ENCODE results near the gene MACF1.

MACF1 gene

GRCh38 chr1:39406533-39407450 lies 202.3 kb downstream of the MACF1 start:
- DNase-seq (ENCODE audit: low read depth): peak; percentile 79
- H3K4me3 ChIP-seq (replicated peaks; ENCODE audit: low read depth, low read length): no peak overlapping the region
- TF ChIP-seq CTCF (IDR thresholded peaks at IDR 0.05; ENCODE audit: low read length, missing control alignments): no peak

DNA sequence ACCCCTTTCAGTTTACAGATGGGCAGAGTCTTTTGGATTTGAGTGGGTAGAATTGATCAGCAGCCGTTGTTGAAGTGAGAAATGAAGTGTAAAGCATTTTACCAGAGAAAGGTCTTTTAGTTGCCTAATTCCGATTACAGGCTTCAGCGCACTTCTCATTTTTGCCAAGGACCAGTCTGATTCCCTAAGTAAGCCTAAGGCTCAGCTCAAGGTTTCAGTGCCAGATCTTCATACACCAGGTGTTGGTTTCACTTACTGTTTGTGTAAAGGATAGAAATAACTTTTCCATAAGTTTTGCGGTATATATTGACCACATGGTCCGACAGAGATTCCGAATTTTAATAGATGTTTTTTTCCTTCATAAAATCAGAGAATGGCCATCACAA lies 203.0 kb downstream of the MACF1 start:
- TF ChIP-seq CTCF (IDR thresholded peaks at IDR 0.05; ENCODE audit: low read length, missing control alignments): no peak
- no peak for DNase-seq (ENCODE audit: low read depth)
- no peak overlapping the region for H3K4me3 ChIP-seq (replicated peaks; ENCODE audit: low read depth, low read length)

DNA sequence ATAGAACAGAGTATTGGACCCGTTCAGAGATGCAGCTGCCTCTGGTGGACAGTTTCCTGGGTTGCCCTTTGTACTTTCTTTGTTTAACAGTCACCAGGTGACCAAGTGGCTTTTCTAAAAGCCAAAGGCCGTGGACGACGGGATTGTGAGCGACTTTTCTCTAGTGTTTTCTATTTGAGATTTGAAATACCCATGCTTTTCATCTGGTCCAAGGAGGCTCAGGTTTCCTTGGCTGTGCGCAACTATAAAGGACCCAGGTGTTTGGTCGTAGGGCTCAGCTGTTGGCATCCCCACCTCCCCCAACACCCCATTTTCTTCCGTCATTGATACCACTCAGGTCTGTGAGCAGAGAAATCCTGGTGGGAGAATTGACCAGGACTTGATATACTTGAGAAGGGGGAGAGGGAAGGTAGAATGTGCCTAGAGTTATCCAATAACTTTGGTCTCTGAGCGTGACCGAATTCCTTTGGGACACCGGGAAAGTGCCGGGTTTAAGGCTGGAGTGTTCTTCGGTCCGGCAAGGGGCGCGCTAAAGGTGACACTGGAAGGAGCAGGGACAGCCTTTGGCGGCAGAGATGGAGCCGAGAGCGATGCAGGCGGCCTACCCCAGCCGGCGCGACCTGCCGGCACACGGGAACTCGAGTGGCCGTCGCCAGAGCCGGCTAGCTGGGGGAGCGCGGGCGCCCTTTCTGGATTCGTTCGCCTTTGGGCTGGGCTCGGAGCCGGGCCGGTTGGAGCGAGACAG lies 203.6 kb downstream of the MACF1 start:
- peak overlapping the region; percentile 62 for H3K4me3 ChIP-seq (replicated peaks; ENCODE audit: low read depth, low read length)
- no peak for TF ChIP-seq CTCF (IDR thresholded peaks at IDR 0.05; ENCODE audit: low read length, missing control alignments)
- DNase-seq (ENCODE audit: low read depth): no peak

GRCh38 chr1:39408641-39409054 lies 204.2 kb downstream of the MACF1 start:
- DNase-seq (ENCODE audit: low read depth): peak; percentile 95
- peak overlapping the region; percentile 63 for H3K4me3 ChIP-seq (replicated peaks; ENCODE audit: low read depth, low read length)
- no peak for TF ChIP-seq CTCF (IDR thresholded peaks at IDR 0.05; ENCODE audit: low read length, missing control alignments)

GRCh38 chr1:39409055-39409816 lies 204.7 kb downstream of the MACF1 start:
- peak overlapping the region; percentile 63 for H3K4me3 ChIP-seq (replicated peaks; ENCODE audit: low read depth, low read length)

More at GRCh38 chr1:39409055-39409816, 204.7 kb downstream of the MACF1 start:
- TF ChIP-seq CTCF (IDR thresholded peaks at IDR 0.05; ENCODE audit: low read length, missing control alignments): no peak
- DNase-seq (ENCODE audit: low read depth): peak; percentile 75
